ENCODE results near the gene DAB2IP.

Gene DAB2IP

GRCh38 chr9:121758693-121759092 lies 107.3 kb downstream of the DAB2IP start:
- 97 to 98% methylated on average over 9 of the region's 9 CpGs for WGBS, 2 experiments
- Histone ChIP-seq H3K27ac (ENCODE audit: insufficient read depth, low read depth, low read length, poor library complexity, severe bottlenecking) (no peak overlapping the region), H3K36me3 (ENCODE audit: control insufficient read depth, insufficient read depth, low read length) (peaks cover 23% of the 10 kb centered on the region), H3K9me3 (ENCODE audit: control insufficient read depth, low read length) (no peaks in the 10 kb centered on the region), H3K4me3 (ENCODE audit: insufficient read depth, low read depth, low read length) (no peak overlapping the region), H3K27me3 (ENCODE audit: control insufficient read depth, insufficient read depth, low read length, poor library complexity, severe bottlenecking) (no peaks in the 10 kb centered on the region), H3K4me1 (ENCODE audit: control insufficient read depth, insufficient read depth, low read length) (peaks cover 16% of the 10 kb centered on the region)

DNA sequence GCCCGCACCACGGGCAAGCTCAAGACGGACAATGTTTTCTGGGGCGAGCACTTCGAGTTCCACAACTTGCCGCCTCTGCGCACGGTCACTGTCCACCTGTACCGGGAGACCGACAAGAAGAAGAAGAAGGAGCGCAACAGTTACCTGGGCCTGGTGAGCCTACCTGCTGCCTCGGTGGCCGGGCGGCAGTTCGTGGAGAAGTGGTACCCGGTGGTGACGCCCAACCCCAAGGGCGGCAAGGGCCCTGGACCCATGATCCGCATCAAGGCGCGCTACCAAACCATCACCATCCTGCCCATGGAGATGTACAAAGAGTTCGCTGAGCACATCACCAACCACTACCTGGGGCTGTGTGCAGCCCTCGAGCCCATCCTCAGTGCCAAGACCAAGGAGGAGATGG lies 108.6 kb downstream of the DAB2IP start:
- Histone ChIP-seq H3K4me1 (ENCODE audit: control insufficient read depth, insufficient read depth, low read length) (peaks cover 7% of the 10 kb centered on the region), H3K9me3 (ENCODE audit: control insufficient read depth, low read length) (no peaks in the 10 kb centered on the region), H3K27me3 (ENCODE audit: control insufficient read depth, insufficient read depth, low read length, poor library complexity, severe bottlenecking) (no peaks in the 10 kb centered on the region), H3K4me3 (ENCODE audit: insufficient read depth, low read depth, low read length) (no peak overlapping the region), H3K36me3 (ENCODE audit: control insufficient read depth, insufficient read depth, low read length) (peaks cover 26% of the 10 kb centered on the region), H3K27ac (ENCODE audit: insufficient read depth, low read depth, low read length, poor library complexity, severe bottlenecking) (no peak overlapping the region)
- 96 to 97% methylated on average over 23 of the region's 23 CpGs for WGBS, 2 experiments

DNA sequence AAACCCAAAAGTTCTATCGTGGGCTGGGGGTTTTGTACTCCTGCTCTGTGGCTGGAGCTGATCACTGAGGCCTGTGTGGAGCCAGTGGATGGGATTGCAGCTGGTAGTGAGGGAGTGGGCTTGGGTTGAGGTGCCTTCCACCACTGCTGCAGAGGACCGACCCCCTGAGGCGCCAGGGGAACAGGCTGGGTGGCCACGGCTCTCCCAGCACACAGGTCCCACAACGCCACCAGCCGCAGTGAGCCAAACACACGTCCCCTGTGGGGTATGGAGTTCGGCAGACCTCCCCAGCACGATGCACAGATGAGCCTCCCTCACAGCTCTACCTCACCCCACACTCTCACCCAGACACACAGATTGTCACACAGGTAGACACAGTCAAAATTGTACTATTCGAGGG lies 109.1 kb downstream of the DAB2IP start:
- Histone ChIP-seq H3K9me3 (ENCODE audit: control insufficient read depth, low read length) (no peaks in the 10 kb centered on the region), H3K4me1 (ENCODE audit: control insufficient read depth, insufficient read depth, low read length) (peaks cover 5% of the 10 kb centered on the region), H3K27ac (ENCODE audit: insufficient read depth, low read depth, low read length, poor library complexity, severe bottlenecking) (no peak overlapping the region), H3K36me3 (ENCODE audit: control insufficient read depth, insufficient read depth, low read length) (peaks cover 26% of the 10 kb centered on the region), H3K4me3 (ENCODE audit: insufficient read depth, low read depth, low read length) (no peak overlapping the region), H3K27me3 (ENCODE audit: control insufficient read depth, insufficient read depth, low read length, poor library complexity, severe bottlenecking) (no peaks in the 10 kb centered on the region)
- WGBS, 2 experiments = 94 to 95% methylated on average over 10 of the region's 10 CpGs

DNA sequence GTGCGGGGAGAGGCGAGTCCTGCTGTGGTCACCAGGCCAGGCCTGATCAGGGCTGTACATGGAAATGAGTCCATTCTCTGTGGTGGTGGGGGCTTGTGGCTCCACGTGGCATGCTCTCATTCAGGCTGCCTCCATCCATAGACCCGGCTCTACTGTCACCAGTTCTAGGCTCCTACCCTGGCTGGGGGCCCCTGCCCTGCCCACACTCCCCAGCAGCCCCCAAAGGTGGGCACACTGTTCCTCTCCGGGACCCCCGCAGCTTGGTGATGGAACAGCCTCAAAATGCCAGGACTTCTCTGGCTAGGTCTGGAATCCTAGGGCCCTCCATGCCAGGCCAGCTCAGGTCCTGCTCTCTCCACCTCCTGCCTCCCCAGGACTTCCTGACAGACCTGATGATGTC lies 111.7 kb downstream of the DAB2IP start:
- H3K27me3 ChIP-seq (ENCODE audit: control insufficient read depth, insufficient read depth, low read length, poor library complexity, severe bottlenecking) = no peaks in the 10 kb centered on the region
- peaks cover 36% of the 10 kb centered on the region for H3K36me3 ChIP-seq (ENCODE audit: control insufficient read depth, insufficient read depth, low read length)
- no peak overlapping the region for H3K27ac ChIP-seq (ENCODE audit: insufficient read depth, low read depth, low read length, poor library complexity, severe bottlenecking)
- no peaks in the 10 kb centered on the region for H3K9me3 ChIP-seq (ENCODE audit: control insufficient read depth, low read length)
- H3K4me1 ChIP-seq (ENCODE audit: control insufficient read depth, insufficient read depth, low read length) = no peaks in the 10 kb centered on the region
- H3K4me3 ChIP-seq (ENCODE audit: insufficient read depth, low read depth, low read length) = no peak overlapping the region
- 96 to 97% methylated on average over 6 of the region's 6 CpGs for WGBS, 2 experiments

DNA sequence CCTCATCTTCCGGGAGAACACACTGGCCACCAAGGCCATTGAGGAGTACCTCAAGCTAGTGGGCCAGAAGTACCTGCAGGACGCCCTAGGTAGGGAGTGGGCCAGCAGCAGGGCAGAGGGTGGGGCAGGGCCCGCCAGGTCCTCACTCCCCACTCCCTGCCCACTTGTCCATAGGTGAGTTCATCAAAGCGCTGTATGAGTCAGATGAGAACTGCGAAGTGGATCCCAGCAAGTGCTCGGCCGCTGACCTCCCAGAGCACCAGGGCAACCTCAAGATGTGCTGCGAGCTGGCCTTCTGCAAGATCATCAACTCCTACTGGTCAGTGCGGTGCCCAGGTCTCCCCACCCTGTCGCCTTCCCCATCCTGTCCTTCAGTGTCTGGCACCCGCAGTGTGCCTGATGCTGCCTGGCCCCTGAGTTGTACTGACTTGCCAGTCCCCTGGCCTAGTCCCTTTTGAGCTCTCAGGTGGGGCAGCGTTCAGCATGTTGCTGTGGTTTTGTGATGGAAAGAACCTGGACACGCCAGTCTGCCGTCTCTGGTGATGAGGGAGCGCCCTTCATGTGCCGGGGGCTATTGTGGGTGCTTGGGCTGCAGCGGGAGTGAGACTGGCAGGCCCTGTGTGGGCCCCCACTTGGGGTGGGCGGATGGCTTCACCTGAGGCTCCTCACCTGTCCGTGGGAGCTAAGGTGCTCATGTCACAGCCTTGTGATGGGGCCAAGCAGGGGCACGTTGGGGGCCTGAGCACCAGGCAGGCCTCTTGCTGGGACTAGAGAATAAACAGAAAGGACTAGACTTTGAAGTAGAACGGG lies 112.3 kb downstream of the DAB2IP start:
- Histone ChIP-seq H3K36me3 (ENCODE audit: control insufficient read depth, insufficient read depth, low read length) (peaks cover 39% of the 10 kb centered on the region), H3K27ac (ENCODE audit: insufficient read depth, low read depth, low read length, poor library complexity, severe bottlenecking) (no peak overlapping the region), H3K27me3 (ENCODE audit: control insufficient read depth, insufficient read depth, low read length, poor library complexity, severe bottlenecking) (no peaks in the 10 kb centered on the region), H3K4me1 (ENCODE audit: control insufficient read depth, insufficient read depth, low read length) (no peaks in the 10 kb centered on the region), H3K9me3 (ENCODE audit: control insufficient read depth, low read length) (no peaks in the 10 kb centered on the region), H3K4me3 (ENCODE audit: insufficient read depth, low read depth, low read length) (no peak overlapping the region)
- WGBS, 2 experiments = 95 to 96% methylated on average over 21 of the region's 21 CpGs

DNA sequence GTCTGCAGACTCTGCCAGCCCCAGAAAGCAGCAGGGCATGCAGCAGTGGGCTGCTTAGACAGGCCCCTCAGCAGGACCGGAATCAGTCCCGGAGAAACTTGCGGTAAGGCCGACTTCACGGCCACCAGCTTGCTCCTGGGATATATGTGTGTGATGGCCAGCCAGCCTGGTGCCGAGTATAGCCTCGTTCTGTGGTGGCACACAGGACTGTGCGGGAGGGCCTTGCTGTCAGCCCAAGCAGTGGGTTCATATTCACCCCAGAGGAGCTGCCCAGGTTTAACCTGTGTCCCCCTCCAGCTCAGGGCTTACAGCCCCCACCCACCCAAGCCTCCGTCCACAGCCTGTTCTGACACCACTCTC lies 112.9 kb downstream of the DAB2IP start:
- no peaks in the 10 kb centered on the region for H3K4me1 ChIP-seq (ENCODE audit: control insufficient read depth, insufficient read depth, low read length)
- no peaks in the 10 kb centered on the region for H3K9me3 ChIP-seq (ENCODE audit: control insufficient read depth, low read length)
- H3K27me3 ChIP-seq (ENCODE audit: control insufficient read depth, insufficient read depth, low read length, poor library complexity, severe bottlenecking) = no peaks in the 10 kb centered on the region
- H3K27ac ChIP-seq (ENCODE audit: insufficient read depth, low read depth, low read length, poor library complexity, severe bottlenecking) = no peak overlapping the region
- 95 to 96% methylated on average over 9 of the region's 9 CpGs for WGBS, 2 experiments
- H3K4me3 ChIP-seq (ENCODE audit: insufficient read depth, low read depth, low read length) = no peak overlapping the region
- peaks cover 42% of the 10 kb centered on the region for H3K36me3 ChIP-seq (ENCODE audit: control insufficient read depth, insufficient read depth, low read length)

- no peaks in the 10 kb centered on the region for H3K9me3 ChIP-seq (ENCODE audit: control insufficient read depth, low read length)
- no peak overlapping the region for H3K4me3 ChIP-seq (ENCODE audit: insufficient read depth, low read depth, low read length)
- no peaks in the 10 kb centered on the region for H3K27me3 ChIP-seq (ENCODE audit: control insufficient read depth, insufficient read depth, low read length, poor library complexity, severe bottlenecking)
- H3K27ac ChIP-seq (ENCODE audit: insufficient read depth, low read depth, low read length, poor library complexity, severe bottlenecking) = peak overlapping the region; percentile 16
- H3K4me1 ChIP-seq (ENCODE audit: control insufficient read depth, insufficient read depth, low read length) = no peaks in the 10 kb centered on the region
- WGBS, 2 experiments = 92 to 94% methylated on average over 8 of the region's 8 CpGs
- H3K36me3 ChIP-seq (ENCODE audit: control insufficient read depth, insufficient read depth, low read length) = peaks cover 38% of the 10 kb centered on the region
Measured at GRCh38 chr9:121765021-121765950, 113.9 kb downstream of the DAB2IP start.

- Histone ChIP-seq H3K36me3 (ENCODE audit: control insufficient read depth, insufficient read depth, low read length) (peaks cover 37% of the 10 kb centered on the region), H3K27me3 (ENCODE audit: control insufficient read depth, insufficient read depth, low read length, poor library complexity, severe bottlenecking) (no peaks in the 10 kb centered on the region), H3K9me3 (ENCODE audit: control insufficient read depth, low read length) (no peaks in the 10 kb centered on the region), H3K4me1 (ENCODE audit: control insufficient read depth, insufficient read depth, low read length) (no peaks in the 10 kb centered on the region), H3K27ac (ENCODE audit: insufficient read depth, low read depth, low read length, poor library complexity, severe bottlenecking) (no peak overlapping the region), H3K4me3 (ENCODE audit: insufficient read depth, low read depth, low read length) (no peak overlapping the region)
- WGBS, 2 experiments = 93 to 94% methylated on average over 19 of the region's 19 CpGs
Measured at GRCh38 chr9:121766081-121766683, 114.7 kb downstream of the DAB2IP start.

- peaks cover 38% of the 10 kb centered on the region for H3K36me3 ChIP-seq (ENCODE audit: control insufficient read depth, insufficient read depth, low read length)
- H3K27me3 ChIP-seq (ENCODE audit: control insufficient read depth, insufficient read depth, low read length, poor library complexity, severe bottlenecking) = no peaks in the 10 kb centered on the region
- WGBS, 2 experiments = 95 to 96% methylated on average over 9 of the region's 9 CpGs
Measured at GRCh38 chr9:121767171-121767769, 115.8 kb downstream of the DAB2IP start.

More at GRCh38 chr9:121767171-121767769, 115.8 kb downstream of the DAB2IP start:
- Histone ChIP-seq H3K4me1 (ENCODE audit: control insufficient read depth, insufficient read depth, low read length) (peaks cover 5% of the 10 kb centered on the region), H3K9me3 (ENCODE audit: control insufficient read depth, low read length) (no peaks in the 10 kb centered on the region), H3K27ac (ENCODE audit: insufficient read depth, low read depth, low read length, poor library complexity, severe bottlenecking) (no peak overlapping the region), H3K4me3 (ENCODE audit: insufficient read depth, low read depth, low read length) (no peak overlapping the region)

All from ectodermal cell (in vitro differentiated cells).